ENCODE results near the gene MUC6.
"Not testable (repeated sequence)": the region's sequence is repeated elsewhere in the genome, so short reads cannot be mapped to it uniquely, and the experiment has no call there.

The MUC6 gene

GRCh38 chr11:1026163-1026450, 10.4 kb downstream of the MUC6 start:
- H3K27ac Mint-ChIP-seq: no peak overlapping the region
- ATAC-seq (no peak), DNase-seq (ENCODE audit: low spot score in 2 of 2) (no peak)
- no peak overlapping the region for H3K4me3 Mint-ChIP-seq
- H3K36me3 Mint-ChIP-seq: no peaks in the 10 kb centered on the region
- H3K4me1 Mint-ChIP-seq: peaks cover 11% of the 10 kb centered on the region
- no peaks in the 10 kb centered on the region for H3K9me3 Mint-ChIP-seq

- no peak overlapping the region for H3K4me3 Mint-ChIP-seq
- H3K27ac Mint-ChIP-seq: no peak overlapping the region
- H3K36me3 Mint-ChIP-seq: no peaks in the 10 kb centered on the region
- peaks cover 11% of the 10 kb centered on the region for H3K4me1 Mint-ChIP-seq
- DNase-seq (ENCODE audit: low spot score in 2 of 2): no peak
- no peak for ATAC-seq
- no peaks in the 10 kb centered on the region for H3K9me3 Mint-ChIP-seq
Observed at GRCh38 chr11:1025410-1026162, 10.9 kb downstream of the MUC6 start.

- no peaks in the 10 kb centered on the region for H3K36me3 Mint-ChIP-seq
- DNase-seq (ENCODE audit: low spot score in 2 of 2): no peak
- no peak for ATAC-seq
- no peak overlapping the region for H3K4me3 Mint-ChIP-seq
- no peaks in the 10 kb centered on the region for H3K9me3 Mint-ChIP-seq
- H3K27ac Mint-ChIP-seq: no peak overlapping the region
- H3K4me1 Mint-ChIP-seq: peaks cover 11% of the 10 kb centered on the region
Observed at GRCh38 chr11:1024597-1025409, 11.7 kb downstream of the MUC6 start.

- Mint-ChIP-seq H3K9me3 (no peaks in the 10 kb centered on the region), H3K27ac (no peak overlapping the region)
- no peak for ATAC-seq
Observed at GRCh38 chr11:1023811-1024596, 12.5 kb downstream of the MUC6 start.

GRCh38 chr11:1022908-1023810, 13.4 kb downstream of the MUC6 start:
- DNase-seq (ENCODE audit: low spot score in 2 of 2) (no peak), ATAC-seq (no peak)
- H3K4me3 Mint-ChIP-seq: no peak overlapping the region
- H3K27ac Mint-ChIP-seq: no peak overlapping the region
- peaks cover 17% of the 10 kb centered on the region for H3K4me1 Mint-ChIP-seq
- no peaks in the 10 kb centered on the region for H3K36me3 Mint-ChIP-seq
- no peaks in the 10 kb centered on the region for H3K9me3 Mint-ChIP-seq

More at GRCh38 chr11:1023811-1024596, 12.5 kb downstream of the MUC6 start:
- Mint-ChIP-seq H3K4me3 (no peak overlapping the region), H3K4me1 (peaks cover 11% of the 10 kb centered on the region), H3K36me3 (no peaks in the 10 kb centered on the region)
- DNase-seq (ENCODE audit: low spot score in 2 of 2): no peak

GRCh38 chr11:1022411-1022810, 14.1 kb downstream of the MUC6 start:
- Mint-ChIP-seq H3K27ac (no peak overlapping the region), H3K9me3 (peaks cover 3% of the 10 kb centered on the region), H3K4me1 (peaks cover 25% of the 10 kb centered on the region), H3K4me3 (no peak overlapping the region), H3K36me3 (peaks cover 4% of the 10 kb centered on the region)
- DNase-seq (ENCODE audit: low spot score in 2 of 2) (no peak), ATAC-seq (no peak)

GRCh38 chr11:1020211-1020905, 16.2 kb downstream of the MUC6 start:
- Mint-ChIP-seq H3K4me3 (no peak overlapping the region), H3K27ac (no peak overlapping the region), H3K36me3 (peaks cover 10% of the 10 kb centered on the region), H3K9me3 (peaks cover 14% of the 10 kb centered on the region), H3K4me1 (peaks cover 45% of the 10 kb centered on the region)
- DNase-seq (ENCODE audit: low spot score in 2 of 2) (no peak), ATAC-seq (no peak)

- H3K9me3 Mint-ChIP-seq: peaks cover 14% of the 10 kb centered on the region
- H3K36me3 Mint-ChIP-seq: peaks cover 10% of the 10 kb centered on the region
- H3K4me3 Mint-ChIP-seq: no peak overlapping the region
- no peak for DNase-seq (ENCODE audit: low spot score in 2 of 2)
- H3K27ac Mint-ChIP-seq: no peak overlapping the region
- peaks cover 50% of the 10 kb centered on the region for H3K4me1 Mint-ChIP-seq
- no peak for ATAC-seq
Observed at GRCh38 chr11:1019321-1019910, 17.1 kb downstream of the MUC6 start.

- Mint-ChIP-seq H3K9me3 (peaks cover 14% of the 10 kb centered on the region), H3K36me3 (peaks cover 10% of the 10 kb centered on the region), H3K27ac (peak overlapping the region; percentile 5), H3K4me1 (peaks cover 47% of the 10 kb centered on the region), H3K4me3 (no peak overlapping the region)
- ATAC-seq (no peak), DNase-seq (ENCODE audit: low spot score in 2 of 2) (no peak)
Observed at GRCh38 chr11:1018091-1018490, 18.4 kb downstream of the MUC6 start.

- Mint-ChIP-seq H3K27ac (peak overlapping the region; percentile 5), H3K36me3 (peaks cover 10% of the 10 kb centered on the region), H3K4me3 (no peak overlapping the region), H3K4me1 (peaks cover 41% of the 10 kb centered on the region), H3K9me3 (peaks cover 14% of the 10 kb centered on the region)
- peak; percentile 39 for ATAC-seq
- no peak for DNase-seq (ENCODE audit: low spot score in 2 of 2)
Observed at GRCh38 chr11:1017269-1018005, 19.1 kb downstream of the MUC6 start.

- Mint-ChIP-seq H3K36me3 (peaks cover 10% of the 10 kb centered on the region), H3K9me3 (peaks cover 14% of the 10 kb centered on the region), H3K27ac (peak overlapping the region; percentile 5), H3K4me1 (peaks cover 39% of the 10 kb centered on the region)
- DNase-seq (ENCODE audit: low spot score in 2 of 2); H3K4me3 Mint-ChIP-seq: not testable (repeated sequence)
- peak; percentile 54 for ATAC-seq
Observed at GRCh38 chr11:1016610-1017126, 19.9 kb downstream of the MUC6 start.

- Mint-ChIP-seq H3K9me3 (peaks cover 14% of the 10 kb centered on the region), H3K36me3 (peaks cover 15% of the 10 kb centered on the region), H3K27ac (peak overlapping the region; percentile 26), H3K4me3 (no peak overlapping the region), H3K4me1 (peaks cover 39% of the 10 kb centered on the region)
- ATAC-seq: no peak
- no peak for DNase-seq (ENCODE audit: low spot score in 2 of 2)
Observed at GRCh38 chr11:1015826-1016545, 20.5 kb downstream of the MUC6 start.

- peaks cover 22% of the 10 kb centered on the region for H3K36me3 Mint-ChIP-seq
- H3K27ac Mint-ChIP-seq: no peak overlapping the region
- no peak for ATAC-seq
- H3K9me3 Mint-ChIP-seq: peaks cover 14% of the 10 kb centered on the region
- DNase-seq (ENCODE audit: low spot score in 2 of 2): no peak
- no peak overlapping the region for H3K4me3 Mint-ChIP-seq
- peaks cover 39% of the 10 kb centered on the region for H3K4me1 Mint-ChIP-seq
Observed at GRCh38 chr11:1015064-1015463, 21.5 kb downstream of the MUC6 start.

All from stimulated activated effector memory CD8-positive, alpha-beta T cell treated with anti-CD3 and anti-CD28 coated beads, Interleukin-12 subunit alpha, Interleukin-12 subunit beta, amount 100 ng/mL, for 72 hours (primary cell).